Measurements from ENCODE around the gene HIRA.

HIRA gene

DNA sequence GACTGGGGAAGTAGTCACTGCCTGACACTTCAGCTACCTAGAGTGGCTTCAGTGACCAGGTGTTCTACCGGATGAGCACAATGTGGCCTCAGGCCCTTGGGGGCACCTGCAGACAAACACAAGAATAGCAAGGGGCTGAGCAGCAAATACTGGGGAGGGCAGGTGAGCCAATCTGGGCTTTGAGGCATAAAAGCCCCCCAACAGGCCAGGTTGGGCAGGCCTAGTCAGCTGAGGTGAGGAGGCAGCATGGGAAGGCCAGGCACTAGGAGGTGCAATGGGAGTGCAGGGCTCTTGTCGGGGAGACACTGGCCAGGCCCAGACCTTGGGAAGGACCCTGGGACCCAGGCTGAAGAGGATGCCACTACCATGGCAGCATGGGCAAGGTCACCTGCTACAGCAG, 38.5 kb upstream of the HIRA start:
- in situ Hi-C loops (cut with MboI; ENCODE audit: low pct_unique_long_range_greater_than_20kb, low sequenced_read_pairs, unreplicated experiment): no loop called here
- TF ChIP-seq, protein P1, sequence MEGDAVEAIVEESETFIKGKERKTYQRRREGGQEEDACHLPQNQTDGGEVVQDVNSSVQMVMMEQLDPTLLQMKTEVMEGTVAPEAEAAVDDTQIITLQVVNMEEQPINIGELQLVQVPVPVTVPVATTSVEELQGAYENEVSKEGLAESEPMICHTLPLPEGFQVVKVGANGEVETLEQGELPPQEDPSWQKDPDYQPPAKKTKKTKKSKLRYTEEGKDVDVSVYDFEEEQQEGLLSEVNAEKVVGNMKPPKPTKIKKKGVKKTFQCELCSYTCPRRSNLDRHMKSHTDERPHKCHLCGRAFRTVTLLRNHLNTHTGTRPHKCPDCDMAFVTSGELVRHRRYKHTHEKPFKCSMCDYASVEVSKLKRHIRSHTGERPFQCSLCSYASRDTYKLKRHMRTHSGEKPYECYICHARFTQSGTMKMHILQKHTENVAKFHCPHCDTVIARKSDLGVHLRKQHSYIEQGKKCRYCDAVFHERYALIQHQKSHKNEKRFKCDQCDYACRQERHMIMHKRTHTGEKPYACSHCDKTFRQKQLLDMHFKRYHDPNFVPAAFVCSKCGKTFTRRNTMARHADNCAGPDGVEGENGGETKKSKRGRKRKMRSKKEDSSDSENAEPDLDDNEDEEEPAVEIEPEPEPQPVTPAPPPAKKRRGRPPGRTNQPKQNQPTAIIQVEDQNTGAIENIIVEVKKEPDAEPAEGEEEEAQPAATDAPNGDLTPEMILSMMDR (IDR thresholded peaks at IDR 0.05; ENCODE audit: extremely low read depth, insufficient read depth, missing control alignments): no peak
- no peak for DNase-seq (ENCODE audit: low spot score)

- DNase-seq (ENCODE audit: low spot score): no peak
- in situ Hi-C loops (cut with MboI; ENCODE audit: low pct_unique_long_range_greater_than_20kb, low sequenced_read_pairs, unreplicated experiment): no loop called here
- TF ChIP-seq, protein P1 (IDR thresholded peaks at IDR 0.05; ENCODE audit: extremely low read depth, insufficient read depth, missing control alignments): no peak
These were observed 37.9 kb upstream of the HIRA start for GRCh38 chr22:19469421-19469820.

GRCh38 chr22:19467912-19468311, 36.4 kb upstream of the HIRA start:
- DNase-seq (ENCODE audit: low spot score): no peak
- TF ChIP-seq, protein P1 (IDR thresholded peaks at IDR 0.05; ENCODE audit: extremely low read depth, insufficient read depth, missing control alignments): no peak

GRCh38 chr22:19466848-19467752, 35.6 kb upstream of the HIRA start:
- TF ChIP-seq, protein P1 (IDR thresholded peaks at IDR 0.05; ENCODE audit: extremely low read depth, insufficient read depth, missing control alignments): no peak
- no peak for DNase-seq (ENCODE audit: low spot score)
- in situ Hi-C loops (cut with MboI; ENCODE audit: low pct_unique_long_range_greater_than_20kb, low sequenced_read_pairs, unreplicated experiment): no loop called here

More at GRCh38 chr22:19467912-19468311, 36.4 kb upstream of the HIRA start:
- in situ Hi-C loops (cut with MboI; ENCODE audit: low pct_unique_long_range_greater_than_20kb, low sequenced_read_pairs, unreplicated experiment): no loop called here

GRCh38 chr22:19466126-19466716, 34.7 kb upstream of the HIRA start:
- in situ Hi-C loops (cut with MboI; ENCODE audit: low pct_unique_long_range_greater_than_20kb, low sequenced_read_pairs, unreplicated experiment): no loop called here
- TF ChIP-seq, protein P1 (IDR thresholded peaks at IDR 0.05; ENCODE audit: extremely low read depth, insufficient read depth, missing control alignments): no peak
- DNase-seq (ENCODE audit: low spot score): no peak

DNA sequence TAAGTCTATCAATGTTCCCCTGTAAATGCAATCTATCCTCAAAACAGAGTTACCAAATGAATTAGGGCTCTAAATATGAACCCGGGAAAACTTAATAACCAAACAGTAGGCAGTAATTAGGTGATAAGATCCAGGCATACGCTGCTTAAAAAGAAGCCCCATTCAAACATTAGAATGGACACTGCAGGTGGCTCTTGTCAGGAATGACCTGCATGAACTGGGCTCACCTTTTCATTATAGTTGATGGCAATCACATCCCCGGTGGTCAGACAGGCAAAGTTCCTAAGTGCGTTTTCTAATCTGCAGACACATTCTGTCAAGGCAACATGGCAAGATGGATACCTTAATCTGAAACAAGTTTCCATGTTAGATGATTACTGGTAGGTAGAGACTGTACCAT, 33.4 kb upstream of the HIRA start:
- DNase-seq (ENCODE audit: low spot score): no peak
- TF ChIP-seq, protein P1 (IDR thresholded peaks at IDR 0.05; ENCODE audit: extremely low read depth, insufficient read depth, missing control alignments): no peak
- in situ Hi-C loops (cut with MboI; ENCODE audit: low pct_unique_long_range_greater_than_20kb, low sequenced_read_pairs, unreplicated experiment): no loop called here

Data from GM13977 (cell line).